ENCODE results near the gene MS4A2.

GRCh38 chr11:60077216-60077817 is 11.1 kb upstream of the MS4A2 start:
- TF ChIP-seq, protein P1, sequence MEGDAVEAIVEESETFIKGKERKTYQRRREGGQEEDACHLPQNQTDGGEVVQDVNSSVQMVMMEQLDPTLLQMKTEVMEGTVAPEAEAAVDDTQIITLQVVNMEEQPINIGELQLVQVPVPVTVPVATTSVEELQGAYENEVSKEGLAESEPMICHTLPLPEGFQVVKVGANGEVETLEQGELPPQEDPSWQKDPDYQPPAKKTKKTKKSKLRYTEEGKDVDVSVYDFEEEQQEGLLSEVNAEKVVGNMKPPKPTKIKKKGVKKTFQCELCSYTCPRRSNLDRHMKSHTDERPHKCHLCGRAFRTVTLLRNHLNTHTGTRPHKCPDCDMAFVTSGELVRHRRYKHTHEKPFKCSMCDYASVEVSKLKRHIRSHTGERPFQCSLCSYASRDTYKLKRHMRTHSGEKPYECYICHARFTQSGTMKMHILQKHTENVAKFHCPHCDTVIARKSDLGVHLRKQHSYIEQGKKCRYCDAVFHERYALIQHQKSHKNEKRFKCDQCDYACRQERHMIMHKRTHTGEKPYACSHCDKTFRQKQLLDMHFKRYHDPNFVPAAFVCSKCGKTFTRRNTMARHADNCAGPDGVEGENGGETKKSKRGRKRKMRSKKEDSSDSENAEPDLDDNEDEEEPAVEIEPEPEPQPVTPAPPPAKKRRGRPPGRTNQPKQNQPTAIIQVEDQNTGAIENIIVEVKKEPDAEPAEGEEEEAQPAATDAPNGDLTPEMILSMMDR (IDR thresholded peaks at IDR 0.05) = no peak
- TF ChIP-seq EP300 (IDR thresholded peaks at IDR 0.05) (no peak), POLR2AphosphoS5 (IDR thresholded peaks at IDR 0.05) (no peak), POLR2A (IDR thresholded peaks at IDR 0.05) (no peak)
